HG03196 (cell line): Measurements from ENCODE around the gene PIEZO1.
A peak's percentile ranks its signal among the peaks of the same experiment; 100 is the strongest.

Experiments
- ATAC-seq: cut with Tn5 transposase; IDR thresholded peaks from one replicate; pipeline ENCODE4 v1.9.1; 2021; ENCODE audit not compliant: unreplicated experiment

The PIEZO1 gene

DNA sequence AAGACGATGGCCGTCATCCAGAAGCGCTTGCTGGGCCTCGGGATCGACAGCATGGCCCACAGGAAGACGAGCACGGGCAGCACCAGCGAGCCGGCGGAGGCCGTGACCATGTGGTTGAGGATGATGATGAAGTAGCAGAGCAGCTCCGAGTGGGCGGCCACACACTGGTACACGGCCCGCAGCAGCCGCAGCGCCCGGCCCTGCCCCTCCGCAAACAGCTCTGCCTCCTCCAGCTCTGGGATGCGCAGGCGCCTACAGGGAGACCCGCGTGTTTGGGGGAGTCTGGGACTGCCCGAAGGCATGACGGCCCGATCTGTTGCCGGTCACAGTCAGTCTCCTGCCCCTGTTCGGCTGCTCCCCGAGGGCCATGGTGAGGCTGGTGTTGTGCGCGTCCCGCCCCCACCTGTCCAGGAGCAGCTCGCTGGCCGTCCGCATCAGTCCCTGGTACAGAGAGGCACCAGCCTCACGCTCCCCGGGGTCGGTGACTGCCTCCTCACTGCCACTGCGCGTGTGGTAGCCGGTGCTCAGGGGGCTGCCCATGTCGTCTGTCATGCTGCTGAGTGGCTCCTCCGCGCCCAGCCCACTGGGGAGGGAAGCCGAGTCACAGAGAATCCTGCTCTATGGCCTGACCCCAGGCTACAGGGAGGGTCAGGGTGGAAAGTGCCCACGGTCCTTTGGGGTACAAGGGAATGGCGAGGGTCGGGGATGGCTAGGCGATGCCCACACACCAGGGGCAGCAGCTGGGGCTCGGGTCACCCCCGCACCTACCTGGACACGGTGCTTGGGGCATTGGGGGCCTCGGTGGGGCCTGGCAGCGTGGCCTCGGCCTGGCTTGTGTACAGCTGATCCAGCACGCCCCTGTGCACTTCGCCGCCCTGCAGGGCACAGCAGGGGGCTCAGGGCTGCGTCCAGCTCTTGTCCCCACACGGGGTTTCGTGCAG lies 62.9 kb downstream of the PIEZO1 start:
- no peak for ATAC-seq

DNA sequence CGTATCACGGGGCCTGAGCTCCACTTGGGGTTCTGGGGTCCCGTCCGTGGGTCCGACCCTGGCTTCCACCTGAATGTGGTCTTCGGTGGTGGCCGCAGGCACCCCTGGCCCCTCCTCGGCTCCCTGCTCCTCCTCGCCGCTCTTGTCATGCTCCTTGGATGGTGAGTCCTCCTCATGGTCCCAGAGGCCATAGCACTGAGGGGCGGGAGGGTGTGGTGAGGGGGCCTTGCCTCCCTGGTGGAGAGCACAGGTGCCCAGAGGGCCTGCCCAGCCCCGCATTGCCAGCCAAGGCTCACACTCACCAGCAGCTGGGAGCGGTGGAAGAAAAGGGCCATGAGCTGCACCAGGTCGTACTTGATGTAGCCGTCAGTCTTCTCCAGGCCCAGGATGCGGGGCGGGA lies 63.8 kb downstream of the PIEZO1 start:
- no peak for ATAC-seq

DNA sequence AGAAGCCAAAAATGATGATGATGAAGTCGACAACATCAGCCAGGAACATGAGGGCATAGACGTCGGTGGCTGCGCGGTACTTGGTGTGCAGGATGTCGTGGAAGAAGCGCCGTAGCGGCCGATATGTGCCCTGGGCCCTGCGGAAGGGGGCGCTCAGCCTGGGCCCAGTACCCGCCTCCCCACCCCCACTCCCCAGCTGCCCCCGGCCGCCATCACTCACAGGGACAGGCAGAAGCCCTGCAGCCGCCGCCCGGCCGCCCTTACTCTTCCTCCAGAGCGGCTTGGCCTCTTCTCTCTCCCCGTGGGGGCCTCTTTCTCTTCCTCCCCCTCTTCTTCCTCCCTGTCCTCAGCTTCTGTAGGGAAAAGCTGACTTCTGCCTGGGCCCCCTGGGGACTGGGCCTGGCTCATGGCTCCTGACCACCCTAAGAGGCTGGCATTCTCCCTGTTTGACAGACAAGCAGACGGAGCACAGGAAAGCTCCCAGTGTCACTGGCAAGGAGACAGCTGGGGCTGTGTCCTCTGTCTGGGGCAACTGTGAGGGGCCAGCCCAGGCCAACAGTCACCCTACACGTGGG lies 64.5 kb downstream of the PIEZO1 start:
- no peak for ATAC-seq

DNA sequence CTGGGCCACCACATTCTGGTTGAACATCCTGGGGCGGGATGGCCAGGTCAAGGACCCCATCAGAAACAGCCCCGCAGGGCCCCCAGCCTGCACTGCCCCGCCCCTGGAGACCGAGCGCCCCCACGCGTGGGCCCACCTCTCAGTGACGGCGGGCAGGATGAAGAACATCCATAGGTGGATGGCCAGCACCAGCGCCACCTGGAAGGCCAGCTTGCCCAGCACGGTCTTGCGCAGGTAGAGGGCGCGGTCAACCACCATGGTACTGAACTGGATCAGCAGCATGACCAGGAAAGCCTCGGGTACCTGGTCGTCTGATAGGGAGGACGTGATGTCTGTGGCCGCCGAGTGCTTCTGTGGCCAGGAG lies 65.1 kb downstream of the PIEZO1 start:
- no peak for ATAC-seq

DNA sequence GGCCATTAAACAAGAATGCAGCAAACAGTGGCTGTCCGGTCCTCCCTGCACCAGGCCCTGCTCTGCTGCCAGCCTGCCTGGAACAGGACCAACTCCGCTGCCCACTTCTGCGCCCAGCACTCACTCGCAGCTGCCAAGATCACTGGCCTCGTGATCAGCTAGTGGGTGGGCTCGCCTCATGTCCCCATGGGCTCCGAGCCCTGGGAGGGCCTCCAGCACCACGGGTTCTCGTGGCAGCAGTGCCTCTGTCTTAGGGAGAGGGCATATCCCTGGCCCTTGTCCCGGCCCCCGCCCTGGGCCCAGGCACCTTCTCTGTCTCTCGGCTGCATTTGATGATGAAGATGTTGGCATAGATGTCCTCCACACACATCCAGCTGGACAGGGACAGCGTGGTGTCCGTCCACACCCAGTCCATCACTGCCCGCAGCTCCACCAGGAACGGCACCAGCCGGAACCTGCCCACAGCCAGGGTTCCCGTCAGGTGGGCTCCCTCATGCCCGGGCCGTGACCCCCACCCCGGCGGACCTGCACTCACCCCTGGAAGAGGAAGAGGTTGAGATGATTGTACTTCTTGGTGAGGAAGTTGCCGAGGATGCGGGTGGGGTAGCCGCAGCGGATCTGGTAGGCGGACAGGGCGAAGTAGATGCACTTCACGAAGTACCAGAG lies 65.6 kb downstream of the PIEZO1 start:
- no peak for ATAC-seq

DNA sequence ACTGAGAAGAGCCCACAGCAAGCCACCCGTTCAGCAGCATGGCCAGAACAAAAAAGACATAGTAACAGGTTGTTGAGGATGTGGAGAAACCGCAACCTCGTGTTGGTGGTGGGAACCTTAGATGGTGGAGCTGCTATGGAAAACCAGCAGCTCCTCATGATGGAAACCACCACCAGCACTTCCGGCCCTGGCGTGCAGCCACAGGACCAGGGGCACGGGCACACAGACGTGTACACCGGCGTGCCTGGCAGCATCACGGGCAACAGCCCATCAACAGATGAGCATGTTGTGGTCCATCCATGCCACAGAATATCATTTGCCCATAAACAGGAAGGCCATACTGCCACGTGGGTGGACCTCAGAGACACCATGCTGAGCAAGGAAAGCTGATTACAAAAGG lies 66.8 kb downstream of the PIEZO1 start:
- ATAC-seq = no peak

DNA sequence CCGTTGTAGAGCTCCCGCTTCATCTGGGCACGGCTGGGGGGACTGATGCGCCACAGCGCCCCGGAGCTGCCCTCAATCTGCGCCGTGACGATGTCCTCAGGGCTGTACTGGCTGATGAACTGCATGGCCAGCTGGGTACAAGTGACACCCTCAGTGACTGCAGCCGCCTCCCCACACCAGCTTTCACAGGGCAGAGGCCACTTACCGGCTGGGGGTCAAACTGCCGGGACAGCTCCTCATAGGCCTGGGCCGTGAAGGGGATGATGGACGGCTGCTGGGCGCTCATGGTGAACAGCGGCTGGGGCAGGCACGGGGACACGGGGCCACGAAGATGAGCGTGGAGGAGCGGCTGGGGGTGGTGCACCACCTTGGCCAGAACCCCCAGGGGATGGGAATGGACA lies 68.4 kb downstream of the PIEZO1 start:
- no peak for ATAC-seq

DNA sequence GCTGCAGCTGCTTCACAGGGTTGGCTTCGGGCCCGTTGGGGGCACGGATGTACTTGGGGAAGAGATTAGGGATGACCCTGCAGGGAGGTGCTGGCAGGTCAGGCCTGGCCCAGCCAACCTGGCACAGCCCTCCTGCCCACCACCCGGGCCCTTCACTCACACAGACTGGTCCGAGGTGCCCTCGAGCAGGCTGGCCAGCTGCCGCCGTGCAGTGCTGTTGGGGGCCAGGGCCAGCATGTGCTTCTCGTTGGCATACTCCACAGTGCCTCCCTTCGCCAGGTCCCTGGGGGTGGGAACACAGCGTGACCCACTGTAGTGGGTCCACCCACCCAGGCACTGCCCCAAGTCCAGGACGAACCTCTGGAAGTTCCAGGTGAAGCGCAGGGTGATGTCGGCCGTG lies 68.8 kb downstream of the PIEZO1 start:
- ATAC-seq = no peak

DNA sequence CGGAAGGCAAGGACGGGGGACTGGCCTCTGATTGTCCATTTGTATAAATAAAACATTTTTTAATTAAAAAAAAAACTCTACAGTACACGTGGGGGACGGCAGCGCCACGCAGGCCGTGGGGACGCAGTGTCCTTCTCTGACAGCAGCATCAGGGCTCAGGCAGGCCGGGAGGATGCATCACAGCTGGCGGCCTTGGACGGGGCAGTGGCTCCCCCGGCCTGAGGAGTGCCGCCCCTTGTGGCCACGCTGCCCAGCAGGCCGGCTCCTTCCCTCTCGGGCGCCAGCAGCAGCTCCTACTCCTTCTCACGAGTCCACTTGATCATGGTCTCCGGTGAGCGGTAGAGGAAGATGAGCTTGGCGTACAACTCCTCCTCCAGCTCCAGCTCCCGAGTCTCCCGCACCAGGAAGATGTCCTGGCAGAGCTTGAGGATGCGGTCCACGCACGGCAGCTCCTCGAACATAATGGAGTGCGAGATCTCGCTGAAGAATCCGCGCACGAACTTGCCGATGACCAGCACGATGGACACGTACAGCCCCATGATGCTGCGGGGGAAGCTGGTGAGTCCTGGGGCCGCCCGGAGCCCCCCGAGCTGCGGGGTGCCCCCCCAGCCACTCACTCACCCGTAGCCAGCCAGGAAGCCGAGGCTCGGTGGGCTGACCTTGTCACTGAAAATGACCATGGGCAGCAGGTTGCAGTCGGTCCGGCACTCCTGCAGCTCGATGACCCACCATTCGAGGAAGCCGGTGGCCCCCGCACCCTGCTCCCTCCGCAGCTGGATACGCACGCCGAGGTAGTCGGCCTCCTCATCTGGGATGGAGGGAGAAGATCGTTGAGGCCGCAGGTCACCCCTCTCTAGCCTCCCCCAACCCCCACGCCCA lies 69.5 kb downstream of the PIEZO1 start:
- ATAC-seq = no peak

DNA sequence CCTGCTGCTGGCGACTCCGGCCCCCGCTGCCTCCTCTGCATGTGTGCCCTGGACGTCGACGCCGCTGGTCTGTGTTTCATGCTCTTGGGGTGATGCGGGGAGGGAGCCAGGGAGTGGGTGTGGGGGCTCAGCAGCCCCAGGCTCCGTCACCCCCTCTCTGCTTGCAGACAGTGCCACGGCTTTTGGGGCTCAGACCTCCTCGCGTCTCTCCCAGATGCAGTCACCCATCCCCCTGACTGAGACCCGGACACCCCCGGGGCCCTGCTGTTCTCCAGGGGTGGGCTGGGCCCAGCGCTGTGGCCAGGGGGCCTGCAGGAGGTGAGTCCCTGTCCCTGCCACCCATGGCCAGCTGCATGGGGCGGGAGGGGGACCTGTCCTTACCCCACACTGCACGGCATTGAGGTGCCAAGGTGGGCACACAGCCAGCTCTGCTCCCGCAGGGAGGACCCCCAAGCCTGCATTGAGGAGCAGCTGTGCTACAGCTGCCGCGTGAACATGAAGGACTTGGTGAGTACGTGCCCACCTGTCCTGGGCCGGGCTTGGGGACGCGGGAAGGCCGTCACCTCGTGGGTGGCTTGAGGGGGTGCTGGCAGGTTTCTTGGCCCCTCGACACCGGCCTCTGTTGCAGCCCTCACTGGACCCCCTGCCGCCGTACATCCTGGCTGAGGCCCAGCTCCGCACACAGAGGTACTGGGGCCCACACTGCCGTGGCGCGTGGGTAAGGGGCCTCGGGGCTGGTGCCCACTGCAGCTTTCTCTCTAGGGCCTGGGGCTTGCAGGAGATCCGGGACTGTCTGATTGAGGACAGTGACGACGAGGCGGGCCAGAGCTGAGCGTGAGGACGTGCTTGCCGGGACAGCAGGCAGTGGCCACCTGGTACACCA lies 70.4 kb downstream of the PIEZO1 start:
- ATAC-seq = no peak

DNA sequence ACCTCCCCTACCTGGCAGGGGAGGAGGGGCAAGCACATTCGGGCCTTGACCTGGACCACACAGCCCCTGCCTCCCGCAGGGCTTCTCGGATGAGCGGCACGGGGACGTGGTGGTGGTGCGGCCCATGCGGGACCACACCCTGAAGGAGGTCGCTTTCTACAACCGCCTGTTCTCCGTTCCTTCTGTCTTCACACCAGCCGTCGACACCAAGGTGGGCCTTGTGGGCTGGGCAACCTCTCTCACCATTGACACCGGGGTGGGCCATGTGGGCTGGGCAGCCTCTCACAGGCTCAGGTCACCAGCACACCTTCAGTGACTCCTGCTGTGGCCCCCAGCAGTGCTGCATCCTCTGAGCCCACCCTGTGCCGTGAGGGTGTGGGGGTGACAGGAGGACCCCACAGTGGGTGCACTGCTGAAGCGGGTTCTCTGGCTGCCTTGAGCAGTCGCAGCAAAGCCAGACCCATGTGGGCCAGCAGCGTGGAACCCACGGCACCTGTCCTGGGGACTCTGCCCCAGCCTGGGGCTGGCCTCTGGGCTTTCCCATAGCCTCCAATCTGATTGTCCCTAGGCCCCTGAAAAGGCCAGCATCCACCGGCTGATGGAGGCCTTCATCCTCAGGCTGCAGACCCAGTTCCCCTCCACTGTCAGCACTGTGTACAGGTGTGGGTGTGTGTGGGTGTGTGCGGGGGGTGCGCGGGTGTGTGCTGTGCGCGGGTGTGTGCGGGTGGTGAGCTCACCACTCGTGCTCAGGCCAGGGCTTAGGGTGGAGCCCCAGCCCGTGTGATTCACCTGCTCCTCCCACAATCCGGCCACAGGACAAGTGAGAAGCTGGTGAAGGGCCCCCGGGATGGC lies 71.2 kb downstream of the PIEZO1 start:
- ATAC-seq = no peak

DNA sequence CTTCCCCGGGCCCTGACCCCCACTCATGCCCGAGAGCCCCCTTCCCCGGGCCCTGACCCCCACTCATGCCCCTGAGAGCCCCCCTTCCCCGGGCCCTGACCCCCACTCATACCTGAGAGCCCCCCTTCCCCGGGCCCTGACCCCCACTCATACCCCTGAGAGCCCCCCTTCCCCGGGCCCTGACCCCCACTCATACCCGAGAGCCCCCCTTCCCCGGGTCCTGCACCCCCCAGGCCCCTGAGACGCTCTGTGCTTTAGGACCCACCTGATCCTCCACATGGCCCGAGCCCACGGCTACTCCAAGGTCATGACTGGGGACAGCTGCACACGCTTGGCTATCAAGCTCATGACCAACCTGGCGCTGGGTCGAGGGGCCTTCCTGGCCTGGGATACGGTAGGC lies 72.0 kb downstream of the PIEZO1 start:
- no peak for ATAC-seq

DNA sequence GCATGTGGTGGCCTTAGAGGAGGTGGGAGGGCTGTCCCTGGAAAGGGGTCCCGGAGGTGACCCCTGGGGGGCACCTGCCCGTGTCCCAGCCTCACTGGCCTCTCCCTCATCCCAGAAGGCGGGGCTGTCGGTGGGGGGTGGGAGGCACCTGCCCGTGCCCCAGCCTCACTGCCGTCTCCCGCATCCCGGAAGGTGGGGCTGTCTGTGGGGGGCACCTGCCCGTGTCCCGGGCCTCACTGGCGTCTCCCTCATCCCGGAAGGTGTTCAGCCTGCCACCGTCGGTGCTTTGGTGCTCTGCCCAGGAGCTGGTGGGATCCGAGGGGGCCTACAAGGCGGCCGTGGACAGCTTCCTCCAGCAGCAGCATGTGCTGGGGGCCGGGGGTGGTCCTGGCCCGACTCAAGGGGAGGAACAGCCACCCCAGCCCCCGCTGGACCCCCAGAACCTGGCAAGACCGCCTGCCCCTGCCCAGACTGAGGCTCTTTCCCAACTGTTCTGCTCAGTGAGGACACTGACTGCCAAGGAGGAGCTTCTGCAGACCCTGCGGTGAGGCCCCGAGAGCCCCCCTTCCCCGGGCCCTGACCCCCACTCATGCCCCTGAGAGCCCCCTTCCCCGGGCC lies 72.5 kb downstream of the PIEZO1 start:
- no peak for ATAC-seq

DNA sequence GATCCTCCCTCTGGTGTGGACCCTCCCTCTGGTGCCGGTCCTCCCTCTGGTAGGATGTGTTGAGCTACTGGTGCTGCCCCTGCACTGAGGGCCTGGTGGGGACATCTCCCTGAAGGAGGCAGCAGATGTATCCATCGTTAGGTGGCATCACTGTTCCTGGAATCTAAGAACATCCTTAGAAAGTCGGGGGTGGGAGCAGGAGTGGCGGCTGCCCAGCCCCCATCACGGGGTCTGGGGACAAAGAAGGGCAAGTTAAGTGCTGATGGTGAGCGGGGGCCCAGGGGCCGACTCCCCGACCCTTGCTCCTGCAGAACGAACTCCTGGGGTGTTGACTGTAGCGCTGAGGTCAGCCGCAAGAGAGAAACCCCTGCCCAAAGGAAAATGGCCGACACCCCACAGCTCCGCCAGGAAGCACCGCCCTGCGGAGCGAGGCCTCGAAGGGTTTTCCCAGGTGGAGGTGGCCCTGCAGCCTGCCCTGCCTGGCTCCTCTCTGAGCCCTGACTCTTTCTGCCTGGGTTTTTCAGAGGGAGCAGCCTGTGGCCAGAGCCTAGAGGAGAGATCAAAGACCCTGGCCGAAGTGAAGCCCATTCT lies 73.2 kb downstream of the PIEZO1 start:
- ATAC-seq = no peak

DNA sequence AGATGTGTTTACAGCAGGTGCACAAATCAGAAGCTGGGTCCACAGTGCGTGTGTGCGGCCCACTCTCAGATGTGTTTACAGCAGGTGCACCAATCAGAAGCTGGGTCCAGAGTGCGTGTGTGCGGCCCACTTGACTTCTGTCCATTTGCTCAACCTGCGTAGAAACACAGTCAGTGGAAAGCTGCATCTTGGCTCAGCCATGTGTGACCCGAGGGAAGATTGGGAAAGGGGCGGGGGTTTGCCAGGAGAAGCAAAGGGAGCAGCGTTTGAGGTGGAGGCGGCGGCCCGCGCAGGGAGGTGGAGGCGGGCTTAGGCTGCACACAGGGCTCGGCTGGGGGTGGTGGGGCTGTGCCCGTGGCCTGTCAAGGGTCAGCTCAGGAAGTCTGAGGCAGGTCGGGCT lies 74.5 kb downstream of the PIEZO1 start:
- ATAC-seq = no peak

DNA sequence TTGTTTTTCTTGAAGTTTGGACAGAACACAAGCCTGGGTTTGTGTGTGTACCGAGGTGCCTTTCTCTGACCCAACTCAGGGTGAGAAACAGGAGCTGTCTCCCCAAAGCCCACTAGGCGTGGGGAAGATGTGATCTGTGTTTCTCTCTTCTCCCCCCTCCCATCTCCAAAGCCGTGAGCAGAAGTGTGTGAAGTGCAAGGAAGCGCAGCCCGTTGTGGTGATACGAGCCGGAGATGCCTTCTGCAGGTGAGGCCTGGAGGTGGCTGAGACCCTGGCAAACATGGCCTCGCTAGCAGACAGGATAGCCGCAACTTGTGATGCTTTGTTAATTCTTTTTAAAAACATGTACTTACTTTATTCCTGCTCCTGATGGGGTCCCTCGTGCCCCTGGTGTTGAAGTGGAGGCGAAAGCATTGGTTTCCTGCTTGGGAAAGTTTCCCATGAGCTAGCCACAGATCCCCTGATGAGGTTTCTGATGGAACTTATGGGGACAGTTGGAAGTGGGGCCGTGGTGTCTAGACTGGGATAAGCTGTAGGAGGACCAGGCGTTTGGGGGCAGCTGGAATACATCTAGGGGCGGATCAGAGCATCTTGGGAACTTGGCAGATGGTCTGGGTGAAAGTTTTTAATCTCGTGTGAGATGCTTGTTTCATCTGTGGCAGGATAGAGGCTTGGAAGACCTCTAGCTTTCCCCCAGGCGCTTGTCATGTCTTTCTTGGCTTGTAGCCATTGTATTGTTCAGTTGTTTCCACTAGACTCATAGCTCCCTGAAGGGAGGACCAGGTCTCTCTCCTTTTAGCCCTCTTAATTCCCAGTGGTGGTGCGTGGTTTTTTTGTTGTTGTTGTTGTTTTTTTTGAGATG lies 77.8 kb downstream of the PIEZO1 start:
- ATAC-seq = no peak

DNA sequence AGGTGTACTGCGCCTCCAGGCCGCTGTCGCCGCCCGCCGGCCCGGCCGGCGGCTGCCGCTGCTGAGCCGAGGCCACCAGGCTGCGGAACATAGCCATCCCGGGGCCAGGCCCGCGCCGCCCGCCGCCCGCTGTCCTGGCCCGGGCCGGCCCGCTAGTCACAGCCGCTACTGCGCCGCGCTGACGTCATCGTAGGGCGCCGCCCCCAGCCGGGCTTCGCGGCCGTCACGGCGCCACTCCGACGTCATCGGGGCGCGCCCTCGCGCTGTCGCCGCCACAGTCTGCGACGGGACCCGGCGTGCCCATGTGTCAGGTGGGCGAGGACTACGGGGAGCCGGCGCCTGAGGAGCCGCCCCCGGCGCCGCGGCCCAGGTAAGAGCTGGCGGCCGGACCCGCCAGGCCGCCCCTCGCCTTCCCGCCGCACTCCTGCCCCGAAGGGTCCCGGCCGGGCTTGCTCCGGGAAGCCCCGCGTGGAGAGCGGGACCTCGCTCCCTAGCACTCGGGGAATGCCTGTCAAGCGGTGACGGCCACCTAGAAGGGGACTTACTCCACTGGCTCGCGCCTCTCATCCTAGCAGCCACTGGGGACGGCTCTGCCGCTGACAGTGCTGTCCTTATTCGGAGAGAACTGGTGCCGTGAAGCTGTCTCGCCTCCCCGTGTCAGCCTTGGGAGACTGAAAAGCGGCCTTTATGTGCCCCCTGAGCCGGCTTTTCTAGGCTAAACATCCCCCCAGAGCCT lies 78.6 kb downstream of the PIEZO1 start, which contains the start of the genes CTU2 and RNF166:
Gene CTU2 (plus strand): TSS at position 275 of the 736 bp plus-strand sequence. CDS start 28 bp downstream, at position 303.
Gene RNF166 (minus strand): TSS at position 180 of the 736 bp plus-strand sequence. CDS start 83 bp downstream, at position 97.
- peak; percentile 50 for ATAC-seq
